Superior temporal gyrus (tissue), 1 donor: ENCODE measurements around the gene RHOG.
"Not testable (repeated sequence)": the region's sequence is repeated elsewhere in the genome, so short reads cannot be mapped to it uniquely, and the experiment has no call there.

Source experiments
- DNase-seq: peaks from one replicate; pipeline ENCODE4 v3.0.0-alpha.2; 2016; ENCODE audit errors: extremely low spot score

RHOG gene

DNA sequence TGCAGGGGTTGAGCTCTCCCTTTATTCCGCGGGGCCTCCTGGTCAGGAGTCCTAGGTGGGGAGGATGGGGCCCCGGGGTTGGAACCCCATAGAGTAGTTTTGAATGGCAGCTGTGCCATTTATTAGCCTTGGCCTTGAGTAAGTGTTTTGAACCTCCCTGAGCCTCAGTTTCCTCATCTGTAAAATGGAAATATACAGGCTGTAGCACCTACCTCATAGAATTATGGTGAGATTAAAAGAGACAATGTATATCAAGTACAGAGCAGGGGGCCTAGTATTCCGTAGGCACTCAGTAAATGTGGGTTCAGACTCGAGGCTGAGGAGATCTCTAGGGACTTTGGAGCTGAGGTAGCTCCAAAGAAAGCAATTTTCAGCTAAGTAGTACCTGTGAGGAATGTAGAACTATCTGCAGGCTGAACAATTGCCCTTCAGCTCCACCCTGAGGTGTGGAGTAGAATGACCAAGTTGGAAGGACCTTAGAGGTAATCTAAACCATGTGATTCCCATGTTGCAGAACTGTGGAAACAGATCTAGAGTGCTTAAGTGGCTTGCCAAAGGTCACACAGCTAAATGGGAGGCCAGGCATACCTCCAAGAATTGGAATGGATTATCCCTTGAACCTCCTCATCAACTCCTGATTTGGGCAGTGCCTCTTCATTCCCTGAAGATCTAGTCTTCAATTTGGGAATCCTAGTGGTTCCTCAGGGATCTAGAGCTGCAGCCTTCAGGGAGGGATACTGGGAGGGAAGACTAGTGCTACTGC is 31.7 kb downstream of the RHOG start:
- no peak for DNase-seq

DNA sequence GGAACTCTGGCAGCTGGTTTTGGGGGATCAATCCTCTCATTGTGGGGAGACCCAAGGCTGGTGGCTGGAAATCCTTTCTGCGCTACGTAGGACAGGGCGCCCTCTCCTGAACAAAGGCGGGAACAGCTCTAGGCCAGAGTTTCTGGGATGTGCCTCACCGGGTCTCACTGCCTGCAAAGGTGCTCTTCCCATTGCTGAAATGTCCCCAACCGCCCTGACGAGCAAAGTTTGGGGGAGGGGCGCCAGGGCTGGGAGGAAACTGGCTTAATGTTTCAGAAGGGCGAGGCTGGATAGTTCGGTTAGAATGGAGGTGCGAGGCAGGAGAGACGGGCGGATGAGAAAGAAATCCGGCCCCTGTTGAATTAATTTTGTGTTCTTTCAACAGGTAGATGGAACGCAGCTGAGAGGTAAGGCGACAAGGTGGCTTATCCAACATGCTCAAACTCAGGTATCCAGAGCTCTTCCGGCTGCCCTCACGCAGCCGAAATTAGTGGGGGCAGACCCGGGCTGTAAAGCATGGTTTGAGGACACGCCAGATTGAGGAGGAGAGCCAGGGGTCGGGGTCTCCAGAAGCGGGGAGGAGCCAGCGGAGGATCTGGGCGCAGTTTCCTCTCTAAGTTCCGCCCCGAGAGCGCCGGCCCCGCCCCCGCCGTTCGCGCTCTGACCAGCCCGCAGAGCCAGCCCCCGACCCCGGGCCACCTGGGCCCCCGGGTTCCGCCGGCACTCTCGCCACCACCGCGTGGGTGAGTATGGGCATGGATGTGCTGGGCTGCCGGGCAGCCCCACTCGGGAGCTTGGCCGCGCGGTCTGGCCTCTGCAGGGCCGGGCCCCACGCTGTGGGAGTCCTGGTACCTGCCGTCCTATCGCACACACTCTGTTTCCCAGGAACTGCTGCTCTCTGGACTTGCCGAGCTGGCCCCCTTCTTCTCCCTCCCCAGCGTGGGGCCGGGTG is 32.6 kb downstream of the RHOG start, which contains the start of gene PGAP2:
Gene PGAP2, plus strand, starts transcription at position 652 of the 952 bp plus-strand sequence. CDS start 2,700 bp downstream, outside the sequence.
- peak; percentile 74 for DNase-seq

DNA sequence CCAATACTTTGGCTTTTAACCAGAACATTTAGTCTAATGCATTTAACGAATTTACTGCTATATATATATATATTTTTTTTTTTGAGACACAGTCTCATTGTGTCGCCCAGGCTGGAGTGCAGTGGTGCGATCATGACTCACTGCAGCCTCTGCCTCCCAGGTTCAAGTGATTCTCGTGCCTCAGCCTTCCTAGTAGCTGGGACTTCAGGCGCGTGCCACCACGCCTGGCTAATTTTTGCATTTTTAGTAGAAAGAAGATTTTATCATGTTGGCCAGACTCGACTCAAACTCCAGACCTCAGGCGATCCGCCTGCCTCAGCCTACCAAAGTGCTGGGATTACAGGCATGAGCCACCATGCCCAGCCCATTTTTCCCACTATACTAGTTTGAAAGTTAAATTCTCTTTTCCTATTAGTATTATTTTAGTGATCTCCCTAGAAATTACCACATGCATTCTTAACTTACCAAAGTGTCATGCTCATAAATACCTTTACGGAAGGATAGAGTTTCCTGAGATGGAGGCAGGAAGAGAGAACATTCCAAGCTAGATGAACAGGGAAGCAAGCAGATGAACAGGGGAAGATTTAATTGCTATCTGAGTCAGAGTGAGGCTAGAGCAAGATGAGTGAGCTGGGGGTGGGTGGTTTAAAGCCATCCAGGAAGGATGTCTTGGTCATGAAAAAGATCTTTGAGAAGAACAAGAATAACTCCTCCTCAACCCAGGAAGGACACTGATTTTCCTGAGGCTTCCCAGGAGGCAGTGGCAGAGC is 36.8 kb downstream of the RHOG start:
- DNase-seq: no peak

DNA sequence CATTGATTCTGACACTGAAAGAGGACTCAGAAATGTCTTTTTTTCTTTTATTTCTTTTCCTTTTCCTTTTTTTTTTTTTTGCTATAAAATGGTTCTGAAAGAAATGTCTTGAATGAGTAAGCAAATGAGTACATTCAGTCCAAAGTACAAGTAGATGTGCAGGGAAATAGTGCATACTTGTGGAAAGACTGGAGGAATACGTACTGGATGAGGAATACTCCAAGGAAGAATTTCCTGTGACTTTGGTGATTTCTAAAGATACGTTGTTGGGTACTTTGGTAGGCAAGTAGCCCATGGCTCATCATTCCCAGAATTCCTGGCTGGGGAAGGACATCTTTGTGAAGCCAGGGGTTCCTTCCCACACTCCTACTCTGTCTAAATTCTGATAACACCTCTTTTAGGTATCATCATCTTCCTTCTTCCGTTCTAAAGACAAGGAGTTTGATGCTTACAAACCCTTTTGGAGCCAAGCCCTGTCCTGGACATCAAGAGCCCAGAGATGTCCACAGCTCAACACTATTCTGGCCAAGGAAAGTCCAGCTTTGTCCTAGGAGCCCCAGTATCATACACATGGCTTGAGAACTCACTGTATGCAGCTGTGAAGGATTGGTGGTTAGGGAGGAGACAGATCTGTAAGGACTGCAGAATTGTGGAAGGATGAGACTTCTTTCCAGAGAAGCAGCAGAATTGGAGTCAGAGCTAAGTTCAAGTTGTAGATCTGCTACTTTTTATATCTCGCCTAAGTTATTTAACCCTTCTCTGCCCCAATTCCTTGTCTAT is 38.6 kb downstream of the RHOG start:
- DNase-seq: no peak

DNA sequence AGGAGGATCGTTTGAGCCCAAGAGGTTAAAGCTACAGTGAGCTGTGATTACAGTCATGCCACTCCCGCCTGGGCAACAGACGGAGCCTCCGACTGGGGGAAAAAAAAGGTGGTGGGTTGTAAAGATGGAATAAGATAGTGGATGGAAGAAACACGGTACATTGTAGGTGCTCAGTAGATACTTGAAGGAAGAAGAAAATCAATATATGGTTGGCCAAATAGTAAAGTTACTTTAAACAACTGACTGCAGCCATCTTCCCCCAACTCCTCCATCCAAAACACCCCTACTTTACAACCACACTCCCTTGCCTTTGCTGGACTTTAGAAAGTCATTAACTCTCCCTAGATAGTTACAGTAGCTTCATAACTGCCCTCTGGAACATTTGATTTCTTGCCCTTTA is 40.9 kb downstream of the RHOG start:
- DNase-seq: no peak

DNA sequence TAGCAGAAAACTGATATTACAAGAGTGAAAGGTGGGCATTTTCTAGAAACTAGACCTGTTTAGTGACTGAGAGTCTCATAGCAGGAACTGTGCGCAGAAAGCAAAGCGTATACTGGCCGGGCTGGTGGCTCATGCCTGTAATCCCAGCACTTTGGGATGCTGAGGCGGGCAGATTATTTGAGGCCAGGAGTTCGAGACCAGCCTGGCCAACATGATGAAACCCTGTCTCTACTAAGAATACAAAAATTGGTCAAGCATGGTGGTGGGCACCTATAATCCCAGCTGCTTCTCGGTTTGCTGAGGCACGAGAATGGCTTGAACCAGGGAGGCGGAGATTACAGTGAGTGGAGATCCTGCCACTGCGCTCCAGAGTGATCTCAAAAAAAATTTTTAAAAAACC is 41.6 kb downstream of the RHOG start:
- DNase-seq: no peak

DNA sequence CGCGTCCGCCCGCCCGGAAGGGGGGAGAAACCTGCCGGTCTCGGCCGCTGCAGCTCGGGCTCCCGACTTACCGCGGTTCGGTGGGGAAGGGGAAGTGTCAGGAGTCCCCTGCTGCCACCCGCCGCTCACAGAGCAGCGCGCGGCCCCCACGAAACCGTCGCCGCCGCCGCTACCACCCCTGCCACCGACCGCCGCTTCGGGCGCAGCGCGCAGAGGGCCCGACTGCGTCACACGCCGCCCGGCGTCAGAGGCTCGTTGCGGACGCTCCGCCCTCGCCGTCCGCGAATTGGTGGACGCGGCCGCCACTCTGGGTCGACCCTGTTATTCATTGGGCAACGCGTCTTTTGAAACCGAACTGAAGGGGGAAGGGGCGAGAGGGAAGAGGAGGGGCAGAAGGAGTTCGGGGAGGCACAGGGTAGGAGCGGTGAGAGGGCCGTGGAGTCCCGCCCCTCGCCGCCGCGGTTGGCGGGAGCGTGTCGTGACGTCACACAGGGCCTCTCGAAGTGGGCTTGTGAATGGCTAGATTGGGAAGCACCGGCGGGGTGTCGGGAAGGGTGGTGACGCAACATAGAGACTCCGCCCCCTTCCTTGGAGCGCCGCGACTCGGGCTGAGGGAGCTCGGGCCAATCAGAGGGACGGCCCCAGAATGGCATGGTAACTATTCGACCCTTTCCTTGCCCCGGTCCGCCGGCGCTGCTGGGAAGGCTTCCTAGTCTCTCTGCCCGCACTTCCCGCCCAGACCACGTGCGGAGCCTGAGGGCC is 43.2 kb downstream of the RHOG start, which contains the start of gene NUP98:
Gene NUP98, minus strand, starts transcription at position 226 of the 762 bp plus-strand sequence. CDS start 15,437 bp downstream, outside the sequence.
- peak; percentile 99 for DNase-seq

DNA sequence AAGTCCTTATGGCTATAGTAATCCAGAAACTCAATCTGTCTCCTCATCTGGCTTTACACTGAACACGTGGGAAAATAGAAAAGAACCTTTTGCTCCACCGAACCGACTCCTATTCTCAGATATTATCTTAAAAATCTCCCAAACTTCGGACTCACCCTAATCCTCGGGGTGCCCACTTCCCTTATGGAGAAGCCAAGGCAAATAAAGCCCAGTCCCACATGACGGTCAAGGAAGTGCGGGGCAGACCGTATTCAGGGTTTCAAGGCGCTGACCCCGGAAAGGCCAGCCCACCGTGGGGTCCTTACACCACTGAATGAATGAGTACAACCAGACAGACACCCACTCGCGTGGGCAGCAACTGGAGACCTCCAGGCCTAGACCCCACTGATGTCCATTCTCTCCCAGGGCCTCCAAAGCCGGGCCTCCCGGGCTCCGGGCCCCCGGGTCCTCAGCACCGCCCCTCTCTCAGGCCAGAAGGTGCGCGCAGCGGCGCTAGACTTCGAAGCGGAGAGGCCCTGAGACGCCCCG is 43.9 kb downstream of the RHOG start:
- no peak for DNase-seq

DNA sequence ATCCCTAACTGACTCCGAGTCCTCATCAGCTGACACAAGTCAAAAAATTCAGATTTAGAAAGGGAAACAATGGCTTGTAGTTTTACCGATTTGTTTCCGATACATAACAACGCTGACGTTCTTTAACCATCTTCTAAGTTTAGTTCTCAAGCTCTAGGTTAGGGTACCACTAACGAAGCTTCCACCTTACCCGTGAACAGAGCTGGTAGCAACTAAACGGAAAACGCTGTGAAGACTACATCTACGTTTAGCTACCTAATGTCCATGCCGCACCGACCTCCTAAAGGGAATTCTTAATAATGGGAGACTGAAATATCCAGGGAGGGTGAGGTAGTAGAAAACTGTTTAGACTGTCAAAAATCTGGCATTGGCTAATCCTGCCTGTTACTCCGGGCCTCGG is 44.4 kb downstream of the RHOG start:
- no peak for DNase-seq

DNA sequence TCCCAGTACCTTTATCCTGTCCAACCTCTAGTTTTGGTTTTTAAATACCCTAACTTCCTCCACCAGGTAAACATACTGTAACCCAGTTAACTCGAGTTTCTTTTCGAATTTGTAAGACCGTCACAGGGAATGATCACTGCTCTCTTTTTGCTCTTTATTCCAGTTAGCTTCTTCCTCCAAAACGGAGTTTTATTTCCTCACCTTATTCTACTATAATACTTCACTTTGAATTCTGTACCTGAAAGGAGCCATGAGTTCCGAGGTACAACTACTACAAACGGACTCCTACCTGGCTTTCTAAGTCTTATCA is 44.8 kb downstream of the RHOG start:
- no peak for DNase-seq

DNA sequence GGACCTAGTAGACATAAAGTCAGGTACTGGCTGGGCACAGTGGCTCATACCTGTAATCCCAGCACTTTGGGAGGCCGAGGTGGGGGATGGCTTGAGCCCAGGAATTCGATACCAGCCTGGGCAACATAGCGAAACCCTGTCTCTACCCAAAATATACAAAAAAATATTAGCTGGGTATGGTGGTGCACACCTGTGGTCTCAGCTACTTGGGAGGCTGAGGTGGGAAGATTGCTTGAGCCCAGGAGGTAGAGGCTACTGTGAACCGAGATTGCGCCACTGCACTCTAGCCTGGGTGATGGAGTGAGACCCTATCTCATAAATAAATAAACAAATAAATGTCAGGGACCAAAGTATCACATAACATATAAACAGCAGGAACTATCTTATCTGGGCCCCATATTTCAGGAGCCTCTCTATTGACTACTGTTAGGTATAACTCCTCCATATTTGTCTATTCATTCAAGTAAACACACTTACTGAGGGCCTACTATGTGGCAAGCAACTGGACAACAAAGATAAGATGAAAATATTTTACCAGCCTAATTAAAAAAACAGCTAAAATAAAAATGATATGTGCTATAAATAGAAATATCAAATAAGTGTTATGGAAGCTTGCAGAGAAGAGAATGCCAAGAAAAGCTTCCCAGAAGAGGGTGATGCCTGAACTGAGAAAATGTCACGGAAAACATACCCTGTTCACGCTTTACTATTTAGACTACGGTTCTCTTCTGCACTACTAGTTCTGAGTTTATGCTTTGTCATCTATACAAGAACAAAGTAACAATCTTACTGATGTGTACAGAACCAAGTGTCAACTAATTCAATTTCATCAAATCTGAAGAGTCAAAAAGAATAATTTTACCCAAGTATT is 45.4 kb downstream of the RHOG start:
- no peak for DNase-seq

DNA sequence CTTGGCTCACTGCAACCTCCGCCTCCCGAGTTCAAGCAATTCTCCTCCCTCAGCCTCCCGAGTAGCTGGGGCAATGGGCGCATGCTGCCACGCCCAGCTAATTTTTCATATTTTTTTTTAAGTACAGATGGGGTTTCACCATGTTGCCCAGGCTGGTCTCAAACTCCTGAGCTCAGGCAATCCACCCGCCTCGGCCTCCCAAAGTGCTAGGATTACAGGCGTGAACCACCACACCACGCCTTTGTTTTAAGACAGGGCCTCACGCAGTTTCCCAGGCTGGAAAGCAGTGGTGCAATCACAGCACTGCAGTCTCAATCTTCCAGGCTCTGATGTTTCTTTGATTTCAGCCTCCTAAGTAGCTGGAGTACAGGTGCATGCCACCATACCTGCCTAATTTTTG is 46.4 kb downstream of the RHOG start:
- not testable (repeated sequence) for DNase-seq

DNA sequence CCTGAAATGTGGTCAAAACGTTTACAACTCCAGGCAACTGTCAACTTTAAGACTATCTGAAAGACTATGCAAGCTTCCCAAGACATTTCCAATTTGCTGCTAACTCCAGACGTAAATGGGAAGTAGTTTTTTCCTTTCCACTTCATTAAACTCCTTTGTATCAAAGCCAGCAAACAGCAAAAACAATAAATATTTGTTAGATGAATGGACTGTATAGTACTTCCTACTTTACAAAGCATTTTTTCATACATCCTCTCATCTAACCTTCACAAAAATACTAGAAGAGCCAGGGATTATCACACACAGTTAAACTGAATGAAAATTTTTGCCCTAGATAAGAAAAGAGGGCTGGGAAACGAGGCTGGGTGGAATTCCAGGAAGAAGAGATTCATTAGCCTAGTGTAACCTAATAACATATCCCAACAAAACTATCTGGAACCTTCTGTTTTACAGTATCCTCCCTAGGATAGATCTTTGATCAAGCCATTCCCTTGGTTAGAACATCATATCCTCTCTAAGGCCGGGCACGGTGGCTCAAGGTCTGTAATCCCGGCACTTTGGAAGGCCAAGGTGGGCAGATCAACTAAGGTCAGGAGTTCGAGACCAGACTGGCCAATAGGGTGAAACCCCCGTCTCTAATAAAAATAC is 53.9 kb downstream of the RHOG start:
- no peak for DNase-seq

DNA sequence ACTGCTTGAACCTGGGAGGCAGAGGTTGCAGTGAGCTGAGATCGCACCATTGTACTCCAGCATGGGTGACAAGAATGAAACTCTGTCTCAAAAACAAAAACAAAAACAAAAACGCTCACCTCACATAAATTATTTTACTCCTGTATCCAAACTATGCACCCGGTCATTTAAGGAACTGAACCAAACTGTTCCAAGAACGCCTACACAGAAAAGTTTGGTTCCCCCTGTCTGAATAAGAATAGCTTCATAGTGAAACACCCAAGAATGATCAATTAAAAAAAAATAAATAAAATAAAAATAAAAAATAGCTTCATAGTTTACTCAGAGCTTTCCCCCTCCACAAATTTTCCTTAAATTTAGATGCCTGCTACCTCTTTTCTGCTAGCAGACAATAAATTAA is 57.1 kb downstream of the RHOG start:
- no peak for DNase-seq

DNA sequence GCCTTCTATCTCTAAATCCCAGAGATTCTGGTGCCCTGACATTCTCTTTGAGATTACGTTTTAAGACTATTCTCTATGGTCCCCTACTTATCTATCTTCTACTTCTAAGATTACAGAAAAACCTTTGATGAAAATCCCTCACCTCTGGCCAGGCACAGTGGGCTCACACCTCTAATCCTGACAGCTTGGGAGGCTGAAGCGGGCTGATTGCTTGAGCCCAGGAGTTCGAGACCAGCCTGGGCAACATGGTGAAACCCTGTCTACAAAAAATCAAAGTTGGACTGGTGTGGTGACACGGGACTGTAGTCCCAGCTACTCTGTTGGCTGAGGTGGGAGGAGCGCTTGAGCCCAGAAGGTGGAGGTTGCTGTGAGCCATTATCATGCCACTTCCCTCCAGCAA is 57.8 kb downstream of the RHOG start:
- DNase-seq: no peak

DNA sequence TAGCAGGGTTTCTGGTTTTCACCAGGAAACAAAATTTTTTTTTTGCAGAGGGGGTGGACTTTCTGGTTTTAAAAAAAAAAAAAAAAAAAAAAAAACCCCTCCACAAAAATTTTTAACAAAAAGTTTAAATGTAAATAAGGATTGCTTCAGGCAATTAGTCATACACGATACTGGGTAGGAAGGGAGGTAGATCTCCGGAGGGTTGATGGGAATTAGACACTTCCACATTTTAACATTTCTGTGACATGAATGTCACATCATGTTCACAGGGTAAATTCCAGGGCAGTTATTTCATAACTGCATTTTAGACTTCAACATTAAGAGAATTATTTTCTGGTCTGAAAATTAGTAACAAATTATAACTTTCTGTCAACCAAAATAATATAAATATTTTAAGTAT is 59.3 kb downstream of the RHOG start:
- DNase-seq: no peak
